Activated CD4-positive, alpha-beta T cell treated with anti-CD3 and anti-CD28 coated beads, Interleukin-2, Interleukin-6, amounts not matched to agents 100 ng/mL and 50 ng/mL, durations not matched to agents 16 hours and 8 hours (primary cell): ENCODE measurements around the gene SHANK3.
A peak's percentile ranks its signal among the peaks of the same experiment; 100 is the strongest.

Source experiments
- DNase-seq: peaks from one replicate; pipeline ENCODE4 v3.0.0-alpha.2; 2020

SHANK3 gene

DNA sequence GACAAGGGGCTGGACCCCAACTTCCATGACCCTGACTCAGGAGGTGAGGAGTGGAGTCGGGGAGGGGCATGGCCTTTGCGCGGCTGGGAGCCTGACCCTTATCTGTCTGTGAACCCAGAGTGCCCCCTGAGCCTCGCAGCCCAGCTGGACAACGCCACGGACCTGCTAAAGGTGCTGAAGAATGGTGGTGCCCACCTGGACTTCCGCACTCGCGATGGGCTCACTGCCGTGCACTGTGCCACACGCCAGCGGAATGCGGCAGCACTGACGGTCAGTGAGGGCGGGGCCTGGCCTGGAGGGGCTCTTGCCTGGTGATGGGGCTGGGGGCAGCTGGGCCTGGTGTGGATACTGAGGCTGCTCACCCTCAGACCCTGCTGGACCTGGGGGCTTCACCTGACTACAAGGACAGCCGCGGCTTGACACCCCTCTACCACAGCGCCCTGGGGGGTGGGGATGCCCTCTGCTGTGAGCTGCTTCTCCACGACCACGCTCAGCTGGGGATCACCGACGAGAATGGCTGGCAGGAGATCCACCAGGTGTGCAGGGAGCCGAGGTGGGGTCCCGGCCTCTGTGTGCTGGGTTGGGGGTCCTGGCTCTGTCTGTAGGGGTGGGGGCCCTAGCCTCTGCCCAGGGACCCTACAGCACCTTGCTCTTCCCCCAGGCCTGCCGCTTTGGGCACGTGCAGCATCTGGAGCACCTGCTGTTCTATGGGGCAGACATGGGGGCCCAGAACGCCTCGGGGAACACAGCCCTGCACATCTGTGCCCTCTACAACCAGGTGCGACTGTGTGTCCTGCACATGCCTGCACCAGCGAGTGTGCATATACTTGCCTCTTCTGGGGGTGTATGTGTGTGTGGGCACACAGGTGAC is 6.3 kb downstream of the SHANK3 start:
- no peak for DNase-seq

DNA sequence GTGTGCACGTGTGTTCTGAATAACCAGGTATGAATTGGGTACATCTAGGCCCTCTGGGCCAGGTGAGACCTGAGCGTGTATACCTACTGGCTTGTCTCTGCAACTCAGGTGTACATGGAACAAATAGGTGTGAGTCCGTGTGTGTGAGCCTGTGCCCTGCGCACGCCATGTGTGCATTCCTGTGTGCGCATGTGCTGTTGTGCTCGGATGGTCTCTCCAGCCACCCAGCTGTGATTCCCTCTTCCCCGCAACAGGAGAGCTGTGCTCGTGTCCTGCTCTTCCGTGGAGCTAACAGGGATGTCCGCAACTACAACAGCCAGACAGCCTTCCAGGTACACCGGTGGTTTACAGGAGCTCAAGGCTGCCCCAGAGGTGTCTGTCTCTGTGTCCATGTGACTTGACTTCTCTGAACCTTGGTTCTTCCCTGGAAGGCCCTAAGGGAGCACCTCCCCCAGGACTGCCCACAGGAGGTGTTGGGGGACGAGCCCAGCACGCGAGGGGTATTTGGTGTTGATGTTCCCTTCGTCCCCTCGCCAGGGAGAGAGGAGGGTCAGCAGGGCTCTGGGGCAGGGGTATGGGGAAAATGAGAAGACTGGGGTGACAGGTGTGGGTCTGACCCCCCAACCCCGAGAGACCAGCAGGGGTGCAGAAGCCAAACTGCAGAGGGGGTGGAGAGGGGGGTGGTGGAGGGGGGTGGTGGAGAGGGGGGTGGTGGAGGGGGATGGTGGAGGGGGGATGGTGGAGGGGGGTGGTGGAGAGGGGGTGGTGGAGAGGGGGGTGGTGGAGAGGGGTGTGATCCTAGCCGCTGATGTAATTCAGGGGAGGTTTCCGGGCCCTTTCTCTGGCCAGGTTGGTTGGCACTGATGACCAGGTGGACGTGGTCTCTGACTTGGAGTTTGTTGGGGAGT is 10.7 kb downstream of the SHANK3 start:
- no peak for DNase-seq

DNA sequence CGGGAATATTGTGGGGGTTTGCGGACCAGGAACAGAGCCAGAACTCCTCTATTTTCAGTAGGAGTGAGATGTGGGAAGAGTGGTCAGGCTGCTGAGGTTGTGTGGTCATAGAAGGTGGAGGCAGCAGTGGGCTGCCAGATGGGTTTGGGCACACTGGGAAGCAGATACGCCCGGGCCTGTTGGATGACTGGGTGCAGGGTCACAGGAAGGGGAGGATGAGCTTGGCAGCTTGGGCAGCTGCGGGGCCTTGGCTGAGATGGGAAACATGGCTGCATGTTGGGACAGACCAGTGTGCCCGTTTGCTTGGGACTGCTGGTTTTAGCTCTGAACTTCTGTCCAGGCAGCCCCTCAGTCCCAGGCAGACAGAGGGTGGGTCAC is 11.4 kb downstream of the SHANK3 start:
- no peak for DNase-seq

DNA sequence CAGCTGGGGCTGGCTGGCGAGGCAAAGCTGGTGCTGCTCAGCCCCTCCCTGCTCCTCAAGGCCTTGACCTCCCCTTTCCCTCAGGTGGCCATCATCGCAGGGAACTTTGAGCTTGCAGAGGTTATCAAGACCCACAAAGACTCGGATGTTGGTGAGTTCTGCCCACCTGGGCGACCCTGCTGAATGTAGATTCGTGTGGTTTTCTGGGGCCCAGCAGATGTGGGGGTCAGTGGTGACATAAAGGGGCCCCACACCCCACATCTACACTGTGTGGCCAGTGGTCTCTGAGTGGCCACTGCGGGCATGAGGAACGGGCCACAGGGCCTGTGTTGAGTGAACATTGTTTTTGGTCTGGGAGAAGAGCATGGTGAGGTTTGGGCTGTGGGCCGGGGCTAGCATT is 11.9 kb downstream of the SHANK3 start:
- no peak for DNase-seq

DNA sequence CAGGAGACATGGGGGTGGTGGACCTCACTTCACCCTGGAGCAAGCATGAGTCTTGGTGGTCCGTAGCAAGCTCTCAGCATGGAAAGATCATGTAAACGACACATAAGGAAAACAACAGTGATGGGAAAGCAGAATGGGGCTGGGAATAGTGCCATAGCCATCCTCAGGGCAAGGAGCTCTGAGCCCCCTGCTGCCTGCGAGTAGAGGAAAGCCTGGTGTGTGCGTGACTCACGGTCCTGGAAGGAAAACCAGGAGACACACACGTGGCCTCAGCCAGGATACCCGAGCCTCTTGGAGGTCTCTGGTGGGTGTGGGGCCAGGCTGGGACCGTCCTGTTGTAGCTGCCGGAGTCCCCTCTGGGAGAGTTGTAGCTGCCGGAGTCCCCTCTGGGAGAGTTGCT is 12.4 kb downstream of the SHANK3 start:
- DNase-seq, result no peak

DNA sequence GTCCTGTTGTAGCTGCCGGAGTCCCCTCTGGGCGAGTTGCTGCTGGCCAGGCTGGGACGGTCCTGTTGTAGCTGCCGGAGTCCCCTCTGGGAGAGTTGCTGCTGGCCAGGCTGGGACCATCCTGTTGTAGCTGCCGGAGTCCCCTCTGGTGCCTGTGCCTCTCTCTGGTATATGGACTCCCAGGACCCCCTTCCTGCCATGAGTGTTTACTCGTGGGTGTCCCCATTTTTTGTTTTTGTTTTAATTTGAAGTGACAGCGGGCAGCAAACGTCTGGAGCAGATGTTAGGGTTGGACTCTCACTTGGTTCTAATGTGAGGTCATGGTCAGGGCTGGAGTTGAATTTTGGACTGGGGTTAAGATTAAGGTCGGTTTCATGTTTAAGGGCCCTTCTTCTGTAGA is 14.2 kb downstream of the SHANK3 start:
- no peak for DNase-seq

DNA sequence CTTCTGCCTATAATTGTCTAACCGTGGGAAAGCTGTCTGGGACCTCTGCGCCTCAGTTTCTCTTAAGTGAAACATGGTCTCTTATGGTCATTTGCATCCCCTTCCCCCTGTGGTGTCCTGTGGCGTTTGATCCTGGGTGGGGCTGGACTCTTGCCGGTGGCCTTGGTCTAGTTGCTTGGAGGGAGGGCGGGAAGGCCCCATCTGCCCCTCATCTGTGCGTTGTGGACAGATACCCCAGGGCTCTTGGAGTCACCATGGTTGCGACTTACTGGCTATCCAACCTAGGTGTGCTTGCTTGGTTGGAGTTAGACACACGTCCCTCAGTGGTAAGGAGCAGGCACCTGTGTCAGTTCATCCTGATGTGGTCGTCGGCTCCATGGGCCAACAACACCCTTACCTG is 15.2 kb downstream of the SHANK3 start:
- no peak for DNase-seq

DNA sequence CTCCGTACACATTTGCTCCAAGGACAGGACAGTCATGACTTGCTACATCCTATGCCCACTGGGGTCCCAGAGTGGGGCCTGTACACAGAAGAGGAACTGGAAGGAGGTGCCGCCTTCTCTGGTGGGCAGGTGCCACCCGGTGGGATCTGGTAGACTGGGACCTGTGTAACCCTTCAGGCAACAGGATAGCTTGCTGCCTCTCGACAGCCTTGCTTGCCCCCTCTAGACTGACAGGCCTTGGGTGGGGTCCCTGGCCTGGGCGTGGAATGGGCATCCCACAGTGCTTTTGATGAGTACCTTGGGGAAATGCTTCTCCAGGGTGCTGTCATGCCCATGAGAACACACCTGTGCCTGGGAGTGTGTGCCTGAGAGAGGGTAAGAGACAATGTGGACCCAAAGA is 15.8 kb downstream of the SHANK3 start:
- DNase-seq, result no peak

DNA sequence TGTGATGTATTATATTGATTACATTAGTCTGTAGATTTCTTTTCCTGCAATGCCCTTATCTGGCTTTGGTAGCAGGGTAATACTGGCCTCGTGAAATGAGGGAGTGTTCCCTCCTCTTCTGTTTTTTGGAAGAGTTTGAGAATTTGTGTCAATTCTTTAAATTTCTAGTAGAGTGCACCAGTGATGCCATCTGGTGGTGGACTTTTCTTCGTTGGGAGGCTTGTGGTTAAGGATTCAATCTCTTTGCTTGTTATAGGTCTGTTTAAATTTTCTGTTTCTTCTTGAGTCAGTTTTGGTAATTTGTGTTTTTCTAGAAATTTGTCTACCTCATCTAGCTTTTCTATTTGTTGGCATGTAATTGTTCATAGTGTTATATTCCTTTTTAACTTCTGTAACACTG is 18.9 kb downstream of the SHANK3 start:
- peak; percentile 62 for DNase-seq

DNA sequence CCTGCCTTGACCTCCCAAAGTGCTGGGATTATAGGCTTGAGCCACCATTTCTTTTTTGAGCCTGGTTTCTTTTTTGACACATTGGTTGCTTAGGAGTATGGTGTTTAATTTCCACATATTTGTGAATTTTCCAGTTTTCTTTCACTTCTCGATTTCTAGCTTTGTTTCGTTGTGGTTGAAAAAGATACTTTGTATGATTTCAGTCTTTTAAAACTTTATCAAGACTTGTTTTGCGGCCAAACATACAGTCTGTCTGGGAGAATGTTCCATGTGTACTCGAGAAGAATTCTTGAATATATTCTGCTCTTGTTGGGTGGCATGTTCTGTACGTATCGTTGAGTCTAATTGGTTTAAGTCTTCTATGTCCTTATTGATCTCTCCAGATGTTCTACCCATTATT is 20.8 kb downstream of the SHANK3 start:
- DNase-seq, result no peak

DNA sequence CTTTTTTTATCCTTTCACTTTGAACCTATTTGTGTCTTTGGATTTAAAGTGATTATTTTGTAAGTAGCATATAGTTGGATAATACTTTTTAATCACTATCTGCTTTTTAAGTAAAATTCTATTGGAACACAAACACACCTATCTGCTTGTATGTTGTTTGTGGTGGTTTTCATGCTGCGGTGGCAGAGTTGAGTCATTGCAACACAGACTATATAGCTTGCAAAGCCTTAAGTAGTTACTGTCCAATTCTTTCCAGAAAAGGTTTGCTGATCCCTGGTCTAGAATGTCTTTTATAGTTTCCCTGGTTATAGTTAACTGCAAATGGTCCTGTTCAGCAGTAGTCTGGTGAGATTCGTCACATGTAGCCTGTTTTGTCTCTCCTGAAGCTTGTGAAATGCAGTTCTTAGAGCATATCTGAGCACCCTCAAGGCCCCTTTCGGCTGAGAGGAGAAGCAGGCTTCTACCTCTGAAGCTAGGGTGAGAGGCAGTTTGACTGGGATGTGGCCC is 21.5 kb downstream of the SHANK3 start:
- DNase-seq, result no peak

DNA sequence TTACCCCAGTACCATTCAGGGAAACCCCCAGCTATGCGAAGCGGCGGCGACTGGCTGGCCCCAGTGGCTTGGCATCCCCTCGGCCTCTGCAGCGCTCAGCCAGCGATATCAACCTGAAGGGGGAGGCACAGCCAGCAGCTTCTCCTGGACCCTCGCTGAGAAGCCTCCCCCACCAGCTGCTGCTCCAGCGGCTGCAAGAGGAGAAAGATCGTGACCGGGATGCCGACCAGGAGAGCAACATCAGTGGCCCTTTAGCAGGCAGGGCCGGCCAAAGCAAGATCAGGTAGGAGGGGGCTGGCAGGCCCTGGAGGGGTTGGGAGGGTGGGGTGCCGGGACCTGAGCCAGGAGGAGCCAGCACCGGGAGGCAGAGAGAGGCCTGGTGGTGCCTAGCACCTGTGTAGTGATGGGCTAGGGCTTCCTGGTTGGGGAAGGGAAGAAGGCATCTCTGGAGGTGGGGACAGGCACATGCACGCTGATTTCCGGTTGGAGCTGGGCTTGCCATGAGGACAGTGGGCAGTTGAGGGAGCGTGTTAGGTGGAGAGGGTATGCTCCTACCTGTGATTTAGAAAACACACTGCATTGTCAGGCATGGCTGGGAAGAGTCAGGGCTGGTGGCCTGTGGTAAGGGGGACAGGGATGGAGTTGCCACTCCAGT is 22.3 kb downstream of the SHANK3 start:
- DNase-seq, result no peak

DNA sequence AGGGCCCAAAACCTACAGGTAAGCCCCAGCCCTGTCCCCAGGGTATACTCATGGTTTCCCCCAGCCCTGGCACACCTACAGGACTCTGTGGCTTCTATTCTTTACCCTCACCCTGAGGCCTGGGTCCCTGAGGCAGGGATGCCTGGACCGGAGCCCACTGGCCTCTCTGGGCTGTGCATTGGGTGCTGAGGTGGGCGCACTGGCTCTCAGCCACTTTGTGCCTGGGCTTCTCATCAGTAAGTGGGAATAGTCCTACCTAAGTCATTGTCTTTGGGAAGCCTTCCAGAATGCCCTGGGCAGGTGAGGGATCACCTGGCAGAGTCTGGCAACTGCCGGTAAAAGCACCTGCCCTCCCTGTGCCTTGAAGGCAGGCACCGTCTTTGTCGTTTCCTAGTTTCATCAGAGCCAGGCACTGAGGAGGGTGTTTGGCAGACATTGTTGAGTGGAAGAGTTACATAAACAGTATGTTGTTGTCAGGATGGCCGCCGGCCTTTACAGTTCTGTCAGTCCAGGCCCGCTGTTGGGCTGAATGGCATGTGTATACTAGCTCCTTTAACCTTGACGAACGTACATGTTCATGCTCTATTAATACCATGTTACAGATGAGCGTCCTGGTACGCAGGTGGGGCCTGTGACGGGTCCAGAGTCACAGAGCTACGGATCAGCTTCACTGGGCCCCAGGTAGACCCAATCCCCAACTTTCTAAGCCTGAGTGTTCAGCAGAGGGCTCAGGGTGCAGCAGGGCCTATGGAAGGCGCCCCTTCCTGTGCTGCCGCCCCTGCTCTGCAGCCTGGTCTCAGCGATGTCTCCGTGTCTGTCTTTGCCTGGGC is 23.0 kb downstream of the SHANK3 start:
- no peak for DNase-seq

DNA sequence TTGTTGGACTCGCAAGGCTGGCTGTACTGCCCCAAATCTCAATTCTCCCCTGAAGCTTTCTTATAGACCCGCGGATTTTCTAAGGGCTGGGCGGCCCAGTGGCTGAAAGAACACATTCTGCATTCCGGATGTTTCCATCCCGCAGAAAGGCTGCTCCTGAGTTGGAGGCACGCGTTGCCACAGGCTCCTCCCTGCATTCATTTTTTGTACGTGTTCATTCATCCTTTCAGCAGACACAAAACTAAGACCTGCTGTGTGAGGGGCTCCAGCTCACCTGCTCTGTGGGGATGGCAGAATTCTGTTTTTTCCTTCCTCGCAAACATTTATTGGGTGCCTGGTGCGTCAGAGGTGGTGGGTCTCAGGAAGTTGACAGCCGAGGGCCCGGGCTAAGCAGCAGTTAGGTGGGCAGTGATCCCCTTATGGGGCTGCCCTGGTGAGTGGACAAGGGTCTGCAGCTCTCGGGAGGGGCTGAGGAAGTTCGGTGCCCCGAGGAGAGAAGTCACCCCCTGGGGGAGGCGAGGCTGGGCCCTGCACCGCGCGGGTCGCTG is 23.7 kb downstream of the SHANK3 start:
- DNase-seq, result no peak

DNA sequence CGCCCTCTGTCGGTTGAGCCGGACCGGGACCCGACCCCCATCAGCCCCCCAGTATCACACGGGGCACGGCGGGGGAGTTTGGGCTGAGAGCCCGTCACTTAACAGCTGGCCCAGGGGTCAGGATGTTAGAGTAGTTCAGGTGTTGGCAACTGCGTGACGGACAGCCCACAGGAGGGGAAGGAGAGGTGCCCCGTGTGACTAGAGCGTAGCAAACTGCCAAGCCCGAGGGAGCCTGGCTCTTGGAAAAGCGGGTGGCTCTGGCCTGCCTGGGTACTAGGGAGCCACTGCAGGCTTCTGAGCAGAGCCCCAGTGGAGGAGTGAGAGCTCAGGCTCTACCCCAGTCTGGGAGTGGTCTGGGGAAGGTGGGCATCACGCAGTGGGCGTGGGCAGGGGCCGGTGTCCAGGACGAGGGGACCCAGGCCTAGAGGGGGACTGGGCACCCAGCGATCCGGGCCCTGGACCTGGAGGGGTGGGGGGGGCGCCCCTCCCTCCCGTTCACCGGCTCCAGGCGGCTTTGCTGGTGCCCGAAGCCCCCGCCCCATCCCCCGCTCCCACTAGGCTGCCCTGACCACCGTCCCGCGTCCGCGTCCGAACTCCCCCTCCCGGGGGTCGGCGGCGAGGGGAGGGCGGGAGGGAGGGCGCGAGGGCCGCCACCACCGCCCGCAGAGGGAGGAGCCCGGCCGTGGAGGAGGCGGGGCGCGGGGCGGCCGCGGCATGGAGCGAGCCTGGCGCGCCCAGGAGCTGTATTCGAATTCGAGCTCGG is 24.4 kb downstream of the SHANK3 start:
- DNase-seq, result no peak

DNA sequence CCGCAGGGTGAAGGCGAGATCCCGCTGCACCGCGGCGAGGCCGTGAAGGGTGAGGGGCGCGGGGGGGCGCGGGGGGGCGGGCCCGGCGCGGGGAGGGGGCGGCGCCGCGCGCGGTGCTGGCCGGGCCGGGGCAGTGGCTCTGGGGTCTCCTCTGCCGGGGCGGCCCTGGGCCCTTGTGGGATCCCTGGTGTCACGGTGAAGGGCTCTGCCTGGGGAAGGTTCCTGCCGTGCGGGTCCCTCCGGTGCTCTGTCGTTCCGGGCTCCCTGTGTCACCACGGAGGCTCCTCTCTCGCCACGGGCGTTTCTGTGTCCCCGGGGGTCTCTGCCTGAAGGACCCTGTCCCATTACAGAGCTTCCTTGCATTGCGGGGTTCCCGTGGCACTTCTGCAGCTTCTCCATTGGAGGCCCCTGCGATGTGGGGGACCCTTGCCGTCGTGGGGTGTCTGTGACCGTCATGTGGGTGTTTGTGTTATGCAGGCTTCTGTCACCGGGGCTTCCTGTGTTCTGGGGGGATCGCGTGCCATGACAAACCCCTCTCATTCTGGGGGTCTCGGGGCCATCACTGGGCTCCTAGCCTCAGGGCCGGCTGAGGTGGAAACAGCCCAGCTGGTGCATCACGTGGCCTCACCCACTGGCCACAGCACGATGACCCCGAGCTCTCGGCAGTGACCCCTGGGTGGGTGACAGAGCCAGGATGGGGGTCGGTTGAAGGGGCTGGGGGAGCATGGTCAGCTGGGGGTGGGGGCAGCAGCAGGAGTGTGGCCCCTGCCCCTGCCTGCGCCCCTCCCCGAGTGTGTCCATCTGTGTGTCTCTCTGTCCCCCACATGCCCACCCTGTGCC is 25.3 kb downstream of the SHANK3 start:
- DNase-seq, result no peak

DNA sequence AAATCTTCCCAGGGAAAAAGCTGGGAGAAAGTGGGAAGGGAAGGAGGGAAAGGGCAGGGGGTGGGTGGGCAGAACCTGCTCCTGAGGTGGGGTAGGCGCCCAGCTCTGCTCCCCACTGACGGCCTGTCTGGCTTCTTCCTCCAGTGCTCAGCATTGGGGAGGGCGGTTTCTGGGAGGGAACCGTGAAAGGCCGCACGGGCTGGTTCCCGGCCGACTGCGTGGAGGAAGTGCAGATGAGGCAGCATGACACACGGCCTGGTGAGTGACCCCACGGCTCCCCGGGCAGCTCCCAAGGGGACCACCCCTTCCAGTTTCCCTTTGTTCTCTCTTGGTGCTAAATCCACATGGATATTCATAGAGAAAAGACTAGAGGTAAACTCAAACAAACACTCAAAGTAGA is 25.9 kb downstream of the SHANK3 start:
- no peak for DNase-seq

DNA sequence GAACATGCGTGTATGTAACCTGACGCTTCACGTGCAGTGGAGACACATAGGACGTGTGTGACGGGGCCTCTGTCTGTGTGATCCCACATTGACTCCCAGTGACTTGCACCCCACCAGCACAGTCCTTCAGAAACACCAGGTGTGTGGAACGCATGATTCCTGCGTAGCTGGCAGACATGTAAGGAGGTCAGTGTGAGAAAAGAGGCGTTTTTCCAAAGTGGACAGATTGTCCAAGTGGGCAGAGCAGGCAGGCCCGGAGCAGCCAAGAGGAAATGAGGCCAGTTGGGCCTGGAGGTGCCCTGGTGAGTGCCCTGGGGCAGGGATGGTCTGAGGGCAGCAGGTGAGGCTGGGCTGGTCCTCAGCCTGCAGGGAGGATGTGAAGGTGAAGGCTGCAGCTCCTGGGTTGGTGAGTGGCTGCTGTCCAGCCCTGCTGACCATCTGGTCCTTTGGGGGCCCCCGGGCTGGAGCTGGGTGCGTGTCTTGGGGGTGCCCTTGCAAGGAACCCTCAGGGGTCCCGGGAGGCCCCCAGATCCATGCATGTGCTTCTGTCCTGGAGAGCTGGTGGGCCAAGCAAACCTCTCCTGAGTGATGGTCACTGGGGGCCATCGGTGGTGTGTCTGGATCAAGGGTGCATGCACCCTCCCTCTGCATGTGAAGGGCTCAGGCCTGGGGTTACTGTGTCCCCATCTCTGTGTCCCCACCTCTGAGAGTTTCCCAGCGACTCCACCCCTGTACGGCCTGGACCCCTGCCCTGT is 26.6 kb downstream of the SHANK3 start:
- no peak for DNase-seq

DNA sequence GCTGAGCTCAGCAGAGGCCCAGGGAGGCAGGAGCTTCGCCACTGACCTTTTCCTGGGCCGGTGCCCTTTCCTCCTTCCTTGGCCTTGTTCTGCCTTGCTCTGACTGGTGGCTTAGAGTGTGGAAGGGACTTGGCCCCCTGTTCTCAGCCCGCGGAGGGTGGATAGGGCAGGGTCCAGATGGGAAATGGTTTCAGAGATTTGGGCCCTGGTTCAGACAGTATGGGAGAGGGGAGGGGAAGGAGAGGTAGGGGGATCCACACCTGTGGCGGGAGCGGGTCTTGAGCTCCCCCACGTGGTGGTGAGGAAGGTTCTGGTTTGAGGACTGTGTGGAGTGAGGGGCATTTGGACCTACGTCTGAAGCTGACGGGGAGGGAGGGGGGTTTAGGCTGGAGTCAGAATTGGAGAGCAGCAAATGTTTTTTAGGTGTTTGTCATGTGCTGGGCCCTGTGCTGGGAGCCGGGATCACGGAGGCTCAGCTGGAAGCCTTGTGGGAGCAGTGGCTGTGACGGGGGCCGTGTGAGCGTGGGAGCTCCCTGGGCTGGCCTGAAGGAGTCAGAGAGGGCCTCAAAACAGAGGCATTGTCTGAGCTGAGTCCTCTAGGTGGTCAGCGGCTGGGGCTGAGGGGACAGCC is 27.2 kb downstream of the SHANK3 start:
- DNase-seq, result no peak
